ENCODE results near the gene TRAM2.

The TRAM2 gene

DNA sequence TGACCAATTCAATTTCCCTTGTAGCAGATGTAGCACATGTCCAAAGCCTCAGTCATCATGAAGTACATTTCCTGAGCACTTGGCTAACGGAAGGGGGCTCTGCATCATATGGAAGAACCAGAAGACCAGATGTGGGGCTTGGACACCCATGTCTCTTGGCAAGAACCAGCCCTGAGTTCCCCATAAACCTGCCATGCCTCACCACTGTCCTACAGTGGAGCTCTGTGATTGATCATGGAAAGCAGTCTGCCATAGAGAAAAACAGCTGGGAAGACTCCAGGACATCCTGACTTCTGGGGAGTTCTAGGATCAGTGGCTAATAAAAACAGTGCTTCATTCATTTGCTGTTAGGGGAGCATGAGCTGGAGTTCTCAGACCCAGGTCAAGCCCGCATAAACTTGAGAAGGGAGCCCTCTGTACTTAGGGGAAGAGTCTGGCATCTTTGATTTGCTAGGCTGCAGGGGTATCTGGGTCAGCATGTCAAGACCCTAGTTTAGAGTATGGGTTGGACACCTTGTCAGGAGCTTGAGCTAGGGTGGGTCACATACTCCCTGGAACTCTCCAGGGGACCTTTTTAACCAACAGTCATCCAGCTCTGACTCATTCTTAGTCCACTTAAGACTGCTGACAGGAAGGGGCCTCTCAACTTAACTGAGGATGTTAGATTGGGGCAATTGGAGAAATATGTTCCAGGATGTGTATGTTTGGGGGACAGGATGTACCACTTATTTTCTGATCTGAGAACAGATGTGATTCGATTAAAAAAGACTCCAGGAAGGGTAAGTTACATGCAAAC lies 26.3 kb upstream of the TRAM2 start:
- DNase-seq (ENCODE audit: insufficient read length, low spot score), result peak; percentile 55
- TF ChIP-seq POLR2A (IDR thresholded peaks at IDR 0.05; ENCODE audit: low read depth, low read length), result no peak
- peak; percentile 80 for FAIRE-seq

DNA sequence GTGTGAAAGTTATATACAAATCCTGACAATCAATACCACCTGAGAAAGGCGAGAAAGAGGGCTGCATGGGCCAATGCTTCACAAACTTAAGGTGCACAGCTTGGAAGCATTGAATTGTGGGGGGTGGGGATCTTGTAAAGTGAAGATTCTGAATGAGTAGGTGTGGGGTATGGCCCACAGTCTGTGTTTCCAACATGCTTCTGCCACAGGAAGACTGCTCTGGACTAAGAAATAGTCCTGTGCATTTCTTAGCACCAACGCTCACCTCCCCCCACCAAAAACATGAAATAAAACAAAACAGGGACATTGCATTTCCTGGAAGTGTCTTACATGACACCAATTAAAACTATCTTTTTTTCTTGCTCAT lies 21.9 kb upstream of the TRAM2 start:
- no peak for FAIRE-seq

DNA sequence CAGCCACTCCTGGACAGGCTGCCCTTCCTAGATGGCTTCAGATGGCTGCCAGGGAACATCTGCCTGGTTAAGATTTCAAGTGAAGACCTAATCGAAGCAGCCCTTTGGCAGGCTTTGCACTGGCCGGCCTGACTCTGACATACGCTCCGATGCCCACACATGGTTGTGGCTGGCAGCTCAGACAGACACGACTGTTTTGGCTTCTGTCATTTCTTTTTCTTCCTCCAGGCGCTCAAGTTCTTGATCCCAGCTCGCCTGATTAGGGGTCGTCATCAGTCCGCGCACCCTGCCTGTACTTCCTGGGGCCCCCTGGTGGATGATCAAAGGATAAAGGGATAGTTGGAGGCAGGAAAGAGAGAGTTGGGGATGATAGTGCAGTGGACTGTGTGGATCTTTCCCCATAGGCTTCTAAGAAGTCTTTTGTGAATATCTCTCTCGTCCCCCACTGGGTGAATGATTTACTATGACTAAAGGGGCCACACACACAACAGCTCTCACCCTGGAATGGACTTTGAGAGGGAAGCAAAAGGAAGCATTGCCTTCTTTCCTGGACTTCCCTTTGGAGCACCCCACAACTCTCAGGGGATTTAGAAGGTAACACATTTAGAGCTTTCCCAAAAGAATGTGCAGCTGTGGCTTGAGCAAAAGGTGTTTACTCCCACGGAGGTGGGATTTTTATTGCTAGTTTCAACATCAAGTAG lies 21.4 kb upstream of the TRAM2 start:
- FAIRE-seq (no peak), DNase-seq (ENCODE audit: insufficient read length, low spot score) (no peak)
- TF ChIP-seq POLR2A (IDR thresholded peaks at IDR 0.05; ENCODE audit: low read depth, low read length), result no peak

More for the DNA sequence above, 21.9 kb upstream of the TRAM2 start:
- DNase-seq (ENCODE audit: insufficient read length, low spot score), result no peak
- no peak for TF ChIP-seq POLR2A (IDR thresholded peaks at IDR 0.05; ENCODE audit: low read depth, low read length)

DNA sequence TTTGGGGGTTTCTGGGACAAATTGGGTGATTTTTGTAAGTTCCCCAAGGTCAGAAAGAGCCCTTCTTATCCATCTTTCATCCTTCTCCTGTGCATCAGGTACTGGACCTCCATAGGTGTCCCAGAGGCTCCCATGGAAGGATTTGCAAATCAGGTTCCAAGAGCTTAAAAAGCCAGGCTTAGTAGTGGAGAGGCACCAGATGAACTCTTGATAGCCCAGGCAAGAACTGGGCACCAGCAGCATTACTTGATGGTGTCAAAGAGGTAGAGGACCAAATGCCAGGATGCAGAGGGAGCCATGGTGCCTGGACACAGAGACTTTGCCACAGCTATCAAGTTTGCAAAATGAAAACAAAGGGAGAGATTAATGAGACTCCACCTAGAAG lies 20.9 kb upstream of the TRAM2 start:
- FAIRE-seq, result no peak
- no peak for TF ChIP-seq POLR2A (IDR thresholded peaks at IDR 0.05; ENCODE audit: low read depth, low read length)
- no peak for DNase-seq (ENCODE audit: insufficient read length, low spot score)

DNA sequence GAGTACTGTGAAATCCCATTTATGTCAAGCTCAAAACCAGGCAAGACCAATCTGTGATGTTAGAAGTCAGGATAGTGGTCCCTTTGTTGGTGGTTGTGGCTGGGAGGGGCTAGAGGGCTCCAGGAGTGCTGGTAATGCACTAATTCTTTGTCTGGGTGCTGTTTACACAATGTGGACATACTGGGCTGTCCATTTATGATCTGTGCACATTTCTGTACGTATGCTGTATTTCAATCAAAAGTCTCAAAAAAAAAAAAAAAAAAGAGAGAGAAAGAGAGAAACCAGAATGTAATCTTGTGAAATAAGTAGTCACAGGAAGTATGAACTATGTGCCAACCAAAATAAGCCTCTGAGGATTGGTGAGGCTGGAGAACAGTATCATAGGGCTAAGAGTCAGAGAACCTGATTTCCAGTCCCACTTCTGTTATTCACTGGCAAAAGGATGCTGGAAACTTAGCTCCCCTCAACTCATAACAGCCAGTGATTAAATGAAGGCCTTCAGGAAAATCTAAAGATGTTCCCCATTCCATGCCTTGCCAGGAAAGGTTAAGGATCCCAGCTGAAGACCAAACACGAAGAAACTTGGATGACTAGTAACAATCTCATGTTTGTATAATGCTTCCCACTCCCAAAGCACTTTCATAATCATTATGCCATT lies 19.6 kb upstream of the TRAM2 start:
- FAIRE-seq (no peak), DNase-seq (ENCODE audit: insufficient read length, low spot score) (no peak)
- TF ChIP-seq POLR2A (IDR thresholded peaks at IDR 0.05; ENCODE audit: low read depth, low read length), result no peak

DNA sequence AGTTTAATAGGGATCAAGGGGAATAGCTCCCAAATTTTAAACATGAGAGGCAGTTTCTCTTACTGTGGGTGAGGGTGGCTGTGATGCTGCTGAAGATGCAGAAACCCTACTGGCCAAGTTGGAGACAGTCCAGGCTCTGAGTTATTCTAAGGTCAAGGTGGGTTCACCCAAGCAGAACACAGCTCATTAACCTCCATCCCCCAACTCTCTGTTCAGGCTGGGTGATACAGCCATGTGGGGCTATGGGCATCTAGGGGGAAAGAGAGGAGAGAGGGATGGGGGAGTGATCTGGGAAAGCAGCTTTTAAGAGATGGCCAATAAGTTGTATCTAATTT lies 18.9 kb upstream of the TRAM2 start:
- DNase-seq (ENCODE audit: insufficient read length, low spot score), result no peak
- no peak for FAIRE-seq
- no peak for TF ChIP-seq POLR2A (IDR thresholded peaks at IDR 0.05; ENCODE audit: low read depth, low read length)

DNA sequence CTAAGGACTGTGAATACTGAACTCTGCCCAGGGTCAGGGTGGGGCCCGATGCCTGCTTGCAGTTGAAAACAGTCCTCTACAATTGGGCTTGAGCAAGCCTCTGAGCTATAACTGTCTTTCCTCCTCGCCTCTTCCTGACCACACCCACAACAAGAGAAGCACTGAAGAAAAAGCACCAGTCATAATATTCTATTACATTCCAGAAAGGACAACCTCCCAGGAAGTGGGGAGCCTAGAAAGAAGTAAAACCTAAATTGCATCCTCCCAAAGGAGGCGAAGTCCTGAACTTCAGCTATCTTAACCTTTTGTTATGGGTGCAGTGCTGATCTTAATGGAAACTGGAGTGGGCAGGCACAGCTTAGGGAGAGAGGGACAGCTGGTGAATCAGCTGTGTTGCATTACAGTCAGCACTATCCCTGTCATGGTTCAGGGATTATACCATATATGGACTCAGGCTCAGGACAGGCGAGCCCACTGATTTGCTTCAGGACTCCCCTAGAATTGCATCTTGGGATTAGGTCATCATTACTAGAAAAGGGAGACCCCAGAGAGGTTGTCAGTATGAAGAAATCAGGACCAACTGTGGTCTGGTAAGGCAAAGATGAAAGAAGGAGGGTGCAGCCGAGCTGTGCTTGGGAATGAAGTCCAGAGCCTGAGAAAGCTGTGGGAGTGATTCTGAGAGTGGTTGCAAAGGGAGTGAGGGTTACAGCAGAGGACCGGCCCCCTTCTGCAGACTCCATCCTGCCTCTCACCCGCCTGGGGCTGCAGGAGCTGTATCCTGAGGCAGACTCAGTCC lies 18.3 kb upstream of the TRAM2 start:
- peak; percentile 61 for FAIRE-seq
- DNase-seq (ENCODE audit: insufficient read length, low spot score), result peak; percentile 78

DNA sequence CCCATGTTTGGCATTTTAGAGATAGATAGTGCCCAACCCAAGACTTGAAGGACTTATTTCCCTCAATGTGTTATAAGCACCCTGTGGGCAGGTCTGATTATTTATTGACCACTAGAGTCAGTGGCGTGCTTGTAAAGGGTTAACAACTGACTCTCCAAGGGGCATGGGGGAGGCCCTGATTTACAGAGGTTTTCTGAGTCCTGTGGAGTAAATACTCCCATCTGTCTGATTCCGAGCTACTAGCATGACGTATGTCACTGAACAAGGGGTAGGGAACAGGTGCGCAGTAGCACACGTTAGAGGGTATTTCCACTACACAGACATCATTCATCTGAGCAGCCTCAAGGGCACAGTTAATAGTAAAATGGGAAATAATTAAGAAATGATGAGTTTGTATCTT lies 17.4 kb upstream of the TRAM2 start:
- TF ChIP-seq POLR2A (IDR thresholded peaks at IDR 0.05; ENCODE audit: low read depth, low read length), result no peak
- no peak for FAIRE-seq

More for the DNA sequence above, 18.3 kb upstream of the TRAM2 start:
- no peak for TF ChIP-seq POLR2A (IDR thresholded peaks at IDR 0.05; ENCODE audit: low read depth, low read length)

DNA sequence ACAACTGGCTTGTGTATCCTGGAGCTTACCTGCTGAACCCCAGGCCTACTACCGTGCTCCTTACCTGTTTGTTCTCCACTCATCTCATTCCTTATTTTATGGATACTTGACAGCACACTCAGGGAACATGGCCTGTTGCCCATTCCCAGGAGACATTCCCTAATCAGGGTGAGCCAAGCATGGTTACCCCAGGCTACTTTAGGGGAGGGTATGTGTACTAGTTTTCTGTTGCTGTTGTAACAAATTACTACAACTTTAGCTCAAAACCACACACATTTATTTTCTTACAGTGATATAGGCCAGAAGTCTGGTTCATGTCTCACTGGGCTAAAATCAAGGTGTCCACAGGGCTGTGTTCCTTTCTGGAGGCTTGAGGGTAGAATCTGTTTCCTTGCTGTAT lies 15.0 kb upstream of the TRAM2 start:
- no peak for TF ChIP-seq POLR2A (IDR thresholded peaks at IDR 0.05; ENCODE audit: low read depth, low read length)
- DNase-seq (ENCODE audit: insufficient read length, low spot score) (no peak), FAIRE-seq (no peak)

More for the DNA sequence above, 17.4 kb upstream of the TRAM2 start:
- DNase-seq (ENCODE audit: insufficient read length, low spot score), result no peak

DNA sequence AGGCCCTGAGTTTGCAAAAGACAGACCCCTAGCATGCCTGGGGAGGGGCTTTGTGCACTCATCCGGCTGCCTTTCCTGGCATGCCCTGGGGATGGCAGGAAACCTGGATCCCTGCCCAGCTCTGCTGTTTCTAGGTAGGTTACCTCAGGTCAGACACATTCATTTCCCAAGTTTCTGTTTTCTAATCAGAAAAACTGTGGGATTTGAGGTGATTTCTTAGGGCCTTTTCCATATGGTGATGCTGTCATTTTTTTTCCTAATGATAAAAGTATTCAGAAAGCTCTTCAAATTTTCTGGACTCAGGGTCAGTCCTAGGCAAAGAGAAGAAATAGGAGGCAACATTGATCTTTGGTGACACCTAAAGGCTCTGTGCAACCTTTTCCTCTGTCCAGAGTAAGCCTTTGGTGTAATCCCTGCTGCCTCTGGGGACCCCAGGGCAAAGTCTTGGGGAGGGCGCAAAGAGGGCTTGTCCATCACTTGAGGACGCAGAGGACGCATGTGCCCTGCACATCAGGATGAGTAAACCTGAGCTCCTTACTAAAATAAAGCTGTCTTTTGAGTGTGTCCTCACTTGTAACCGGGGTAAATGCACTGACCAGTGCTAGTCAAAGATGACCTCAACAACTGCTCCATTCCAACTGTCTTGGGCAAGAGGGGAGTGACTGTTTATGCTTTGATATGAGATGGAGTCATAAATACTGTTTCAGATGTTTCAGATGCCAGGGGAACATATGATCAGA lies 13.5 kb upstream of the TRAM2 start:
- TF ChIP-seq POLR2A (IDR thresholded peaks at IDR 0.05; ENCODE audit: low read depth, low read length), result no peak
- FAIRE-seq (no peak), DNase-seq (ENCODE audit: insufficient read length, low spot score) (no peak)

DNA sequence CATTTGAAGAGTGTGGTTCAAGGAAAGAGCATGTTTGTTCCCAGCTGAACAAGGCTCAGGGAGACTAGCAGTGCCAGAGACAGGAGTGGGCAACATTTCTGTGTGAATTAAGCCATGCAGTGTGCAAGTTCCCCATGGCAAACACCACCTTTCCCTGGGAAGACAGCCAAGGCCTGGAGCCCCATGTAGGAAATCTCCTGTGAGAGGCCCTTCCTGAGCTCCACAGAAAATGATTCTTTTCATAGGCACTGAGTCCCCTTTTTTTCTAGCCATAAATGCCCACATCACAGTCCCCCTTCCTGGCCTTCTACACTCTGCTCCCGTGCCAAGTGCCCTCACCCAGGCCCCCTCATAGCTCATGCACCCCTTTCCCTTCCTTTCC lies 11.8 kb upstream of the TRAM2 start:
- no peak for TF ChIP-seq POLR2A (IDR thresholded peaks at IDR 0.05; ENCODE audit: low read depth, low read length)
- FAIRE-seq, result no peak
- no peak for DNase-seq (ENCODE audit: insufficient read length, low spot score)

DNA sequence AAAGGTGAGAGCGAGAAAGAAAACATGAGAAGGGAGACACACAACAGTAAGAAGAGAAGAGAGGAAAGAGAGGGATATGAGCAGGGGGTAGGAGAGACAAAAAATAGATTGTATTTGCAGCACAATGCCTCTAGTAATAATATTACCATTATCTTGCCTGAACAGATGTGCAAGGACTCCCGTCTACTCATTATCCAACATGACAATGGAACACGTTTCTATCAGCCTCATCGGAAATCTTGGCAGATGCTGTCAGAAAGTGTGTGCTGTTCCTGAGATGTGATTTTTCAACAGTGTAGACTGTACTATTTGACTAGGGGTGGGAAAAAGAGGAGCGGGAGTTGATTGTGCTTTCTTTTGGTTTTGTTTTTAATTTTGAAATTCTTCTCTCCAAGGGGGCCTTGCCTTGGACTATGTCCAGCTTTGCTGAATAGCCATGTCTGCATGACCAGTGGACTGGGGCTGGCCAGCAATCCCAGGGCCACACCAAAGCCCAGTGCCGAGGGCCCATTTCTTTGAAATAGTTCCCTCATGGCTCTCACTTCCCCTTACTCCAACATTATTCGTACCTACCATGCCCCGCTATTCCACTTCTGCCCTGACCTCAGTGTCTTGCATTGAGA lies 11.3 kb upstream of the TRAM2 start:
- no peak for FAIRE-seq
- TF ChIP-seq POLR2A (IDR thresholded peaks at IDR 0.05; ENCODE audit: low read depth, low read length), result no peak
- DNase-seq (ENCODE audit: insufficient read length, low spot score), result no peak

DNA sequence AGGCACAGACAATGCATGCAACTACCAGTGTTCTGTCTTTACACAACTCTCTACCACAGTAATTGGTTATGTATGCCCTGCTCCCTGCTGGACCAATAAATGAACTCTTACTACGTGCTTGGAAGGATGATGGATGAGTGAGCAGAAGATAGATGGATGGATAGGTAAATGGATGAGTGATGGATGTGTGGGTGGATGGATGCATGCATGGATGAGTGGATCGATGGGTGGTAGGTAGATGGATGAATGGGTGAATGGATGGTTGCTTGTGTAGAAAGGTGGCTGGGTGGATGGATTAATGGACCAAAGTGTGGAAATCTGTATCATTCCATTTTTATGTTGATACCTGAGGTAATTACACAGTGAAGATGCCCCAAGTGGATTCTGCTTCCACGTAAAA lies 10.1 kb upstream of the TRAM2 start:
- no peak for DNase-seq (ENCODE audit: insufficient read length, low spot score)
- no peak for TF ChIP-seq POLR2A (IDR thresholded peaks at IDR 0.05; ENCODE audit: low read depth, low read length)
- no peak for FAIRE-seq

All from H54 (cell line).